GM21529 (cell line): ENCODE data around the gene MAMSTR.
A peak's percentile ranks its signal among the peaks of the same experiment; 100 is the strongest.
"Not testable (repeated sequence)": the region's sequence is repeated elsewhere in the genome, so short reads cannot be mapped to it uniquely, and the experiment has no call there.

Experiments used
- ATAC-seq: cut with Tn5 transposase; IDR thresholded peaks from one replicate; pipeline ENCODE4 v1.9.1; 2021; ENCODE audit not compliant: unreplicated experiment

MAMSTR gene

DNA sequence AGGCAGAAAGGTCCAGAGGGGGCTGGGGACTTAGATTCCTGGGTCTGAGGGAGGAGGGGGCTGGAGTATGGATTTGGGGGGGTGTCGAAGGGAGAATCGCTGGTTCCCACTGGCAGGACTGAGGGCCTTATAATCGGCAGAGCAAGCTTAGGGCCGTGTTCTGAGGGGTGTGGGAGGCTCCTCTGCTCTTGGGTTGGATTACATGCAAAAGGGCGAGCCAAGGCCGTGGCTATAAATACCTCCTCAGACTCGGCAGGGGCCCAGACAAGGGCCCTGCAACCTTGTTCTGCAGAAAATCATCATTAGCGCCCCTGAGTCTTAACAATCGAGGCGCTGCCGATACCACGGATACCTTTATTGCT, 707 bp upstream of the MAMSTR start:
- no peak for ATAC-seq

- ATAC-seq, result no peak
Measured at GRCh38 chr19:48718711-48719231, 754 bp downstream of the MAMSTR start.

- not testable (repeated sequence) for ATAC-seq
Measured at GRCh38 chr19:48718106-48718505, 1.4 kb downstream of the MAMSTR start.

GRCh38 chr19:48716562-48717291, 2.8 kb downstream of the MAMSTR start:
- ATAC-seq, result no peak

GRCh38 chr19:48715681-48716171, 3.8 kb downstream of the MAMSTR start:
- no peak for ATAC-seq

DNA sequence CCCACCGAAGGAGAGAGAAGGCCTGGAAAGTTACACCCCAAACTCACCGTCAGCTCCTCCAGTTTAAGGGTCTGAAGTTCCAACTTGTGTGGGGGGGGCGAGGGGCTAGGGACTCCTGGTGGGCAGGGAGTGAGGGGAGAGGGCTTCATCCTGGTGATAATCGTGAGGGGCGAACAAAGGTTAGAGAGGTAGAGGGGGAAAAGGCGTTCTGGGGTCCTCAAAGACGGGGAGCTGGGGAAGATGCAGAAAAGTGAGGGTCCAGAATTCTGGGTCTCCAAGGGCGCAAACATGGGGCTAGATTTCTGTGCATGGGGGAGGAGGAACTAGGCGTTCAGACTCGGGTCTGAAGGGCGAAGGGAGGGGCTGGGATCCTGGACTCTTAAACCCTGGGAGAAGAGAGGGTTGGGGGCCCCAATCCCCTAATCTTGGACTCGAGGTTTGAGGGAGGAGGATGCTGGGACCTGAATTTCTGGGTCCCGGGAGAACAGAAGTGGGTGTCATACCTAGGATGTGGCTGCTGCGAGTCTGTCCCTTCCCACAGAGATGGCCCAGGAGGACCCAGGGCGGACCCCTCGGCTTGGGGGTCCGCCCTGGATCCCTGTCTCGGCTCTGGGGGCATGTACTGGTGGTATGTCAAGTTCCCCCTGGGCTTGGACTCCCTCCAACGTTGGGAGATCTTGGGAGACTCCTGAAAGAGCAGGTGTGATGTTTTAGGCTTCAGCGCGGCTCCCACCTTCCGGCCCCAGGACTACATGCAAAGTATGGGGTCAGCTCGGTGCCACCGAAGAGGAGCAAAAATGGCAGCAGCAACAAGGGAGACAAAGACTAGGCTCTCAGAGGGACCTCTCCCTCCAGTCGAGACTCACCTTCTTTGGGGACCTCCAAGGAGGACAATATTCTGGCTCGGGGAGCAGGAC, 4.5 kb downstream of the MAMSTR start:
- no peak for ATAC-seq

DNA sequence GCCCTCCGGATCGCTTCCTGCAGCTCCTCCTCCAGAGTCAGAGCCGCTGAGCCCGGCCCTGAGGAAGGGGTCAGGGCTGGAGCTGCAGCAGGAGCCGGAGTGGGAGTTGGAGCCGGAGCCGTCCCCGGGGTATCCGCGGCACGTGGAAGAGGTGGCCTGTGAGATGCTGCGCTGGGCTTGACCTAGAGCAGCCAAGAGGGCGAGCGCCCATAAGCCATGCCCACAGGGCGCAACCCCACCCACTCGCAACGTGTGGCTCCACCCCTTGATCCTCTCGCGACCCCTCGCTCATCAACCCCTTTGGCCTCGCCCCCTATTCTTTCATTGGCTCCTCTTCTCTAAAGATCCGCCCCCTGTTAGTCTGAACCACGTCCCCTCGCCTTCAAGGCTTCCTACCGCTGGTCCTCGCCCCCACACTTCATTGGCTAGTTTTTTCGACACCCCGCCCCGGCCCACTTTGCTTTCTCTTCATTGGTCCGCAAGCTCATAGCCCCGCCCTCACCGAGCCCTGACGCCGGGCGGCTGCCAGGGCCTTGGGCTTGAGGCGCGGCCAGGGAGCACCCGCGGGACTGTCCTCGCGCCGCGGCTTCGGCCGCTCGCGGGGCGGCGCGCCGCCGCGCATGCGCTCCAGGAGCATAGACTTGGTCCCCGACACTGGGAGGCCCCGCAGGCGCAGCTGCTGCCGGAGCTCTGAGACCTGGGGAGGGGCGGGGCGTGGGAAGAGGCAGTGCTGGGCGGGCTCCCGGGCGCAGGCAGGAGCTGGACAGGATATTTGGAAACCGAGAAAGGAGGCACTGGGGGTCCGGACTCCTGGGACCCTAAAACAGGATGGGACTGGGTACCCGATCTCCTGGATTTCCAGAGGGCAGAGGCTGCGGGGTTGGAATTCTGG, 5.4 kb downstream of the MAMSTR start:
- ATAC-seq, result peak; percentile 85

DNA sequence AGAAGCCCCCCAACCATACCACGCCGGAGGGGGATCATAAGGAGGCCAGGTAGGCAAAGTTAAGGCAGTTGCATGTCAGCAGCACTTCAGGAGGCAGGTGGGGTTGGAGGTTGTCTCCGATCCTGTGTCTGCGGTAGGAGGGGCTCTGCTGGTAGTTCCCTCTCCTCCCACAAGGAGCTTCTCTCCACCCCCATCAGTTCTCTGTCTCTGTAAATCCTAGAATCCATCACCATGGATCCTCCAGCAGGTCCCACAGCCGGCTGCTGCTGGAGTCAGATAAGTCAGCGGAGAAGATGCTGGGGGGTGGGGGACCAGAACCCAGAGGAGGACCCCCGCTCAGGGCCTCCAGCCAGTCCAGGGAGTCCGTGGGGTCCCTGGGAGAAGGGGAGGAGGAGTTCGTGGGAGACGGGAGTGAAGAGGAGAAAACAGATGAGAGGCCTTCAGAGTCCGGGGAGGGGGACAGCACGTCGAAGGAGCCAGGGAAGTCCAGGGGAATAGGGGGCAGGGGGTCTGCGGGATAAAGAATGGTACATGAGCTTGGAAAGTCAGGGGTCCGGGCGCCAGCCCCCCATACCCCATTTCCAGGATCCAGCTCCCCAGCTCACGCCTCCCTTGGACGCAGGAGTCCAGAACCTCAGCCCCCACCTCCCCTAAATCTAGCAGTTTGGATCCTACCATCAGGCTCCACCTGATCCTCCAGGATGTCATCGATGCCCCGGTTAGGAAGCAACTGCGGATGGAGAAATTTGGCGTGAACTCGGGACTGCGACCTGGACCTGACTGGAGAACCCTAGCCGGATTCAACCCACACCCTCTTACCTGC, 6.3 kb downstream of the MAMSTR start:
- ATAC-seq, result no peak

GRCh38 chr19:48711106-48711662, 8.3 kb downstream of the MAMSTR start:
- no peak for ATAC-seq

DNA sequence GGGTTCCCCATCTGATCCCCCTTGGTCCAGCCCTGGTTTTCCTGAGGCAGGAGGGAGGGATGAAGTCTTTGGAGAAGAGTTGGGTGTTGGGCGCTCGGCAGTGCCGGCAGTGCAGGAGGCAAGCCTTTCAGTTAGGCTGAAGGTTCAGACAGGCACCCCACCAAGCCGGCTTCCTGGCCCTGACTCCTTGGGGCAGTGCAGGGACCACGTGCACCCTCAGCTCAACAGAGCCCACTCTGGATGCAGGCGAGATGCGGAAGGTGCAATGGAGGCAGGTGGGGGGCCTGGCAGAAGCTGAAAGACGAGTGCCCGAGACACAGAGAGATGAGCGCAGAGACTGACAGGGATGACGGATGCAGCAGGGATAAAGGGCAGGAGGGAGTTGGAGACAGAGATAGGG, 11.1 kb downstream of the MAMSTR start:
- no peak for ATAC-seq

DNA sequence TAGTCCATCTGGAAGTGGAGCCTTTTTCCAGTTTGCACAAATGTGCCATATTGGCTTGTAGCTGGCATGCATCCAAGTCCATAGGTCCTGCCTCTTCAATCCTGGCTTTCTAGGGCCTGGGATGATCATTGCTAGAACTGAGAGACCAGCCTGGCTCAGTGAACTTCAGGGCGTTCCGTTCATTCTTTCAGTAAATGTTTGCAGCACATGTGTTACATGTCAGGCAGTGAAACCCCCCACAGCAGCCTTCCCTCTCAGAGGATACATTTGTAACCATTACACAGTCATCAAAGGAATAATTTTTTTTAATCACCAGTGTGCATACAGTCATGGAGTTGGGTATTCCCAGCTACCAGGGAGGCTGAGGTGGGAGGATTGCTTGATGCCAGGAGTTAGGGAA, 14.1 kb downstream of the MAMSTR start:
- ATAC-seq, result no peak

GRCh38 chr19:48703316-48703715, 16.2 kb downstream of the MAMSTR start:
- ATAC-seq, result no peak

DNA sequence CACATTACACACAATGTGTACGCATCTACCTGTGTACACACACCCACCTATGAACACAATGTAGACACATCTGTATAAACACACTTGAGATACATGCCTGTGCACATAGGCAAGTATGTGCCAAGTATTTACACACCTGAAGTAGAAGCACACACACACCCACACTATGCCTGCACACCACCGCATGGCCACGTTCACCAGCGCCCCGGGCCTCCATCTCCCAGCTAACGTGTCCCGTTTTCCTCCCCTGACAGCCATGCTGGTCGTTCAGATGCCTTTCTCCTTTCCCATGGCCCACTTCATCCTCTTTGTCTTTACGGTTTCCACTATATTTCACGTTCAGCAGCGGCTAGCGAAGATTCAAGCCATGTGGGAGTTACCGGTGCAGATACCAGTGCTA, 16.8 kb downstream of the MAMSTR start:
- no peak for ATAC-seq

DNA sequence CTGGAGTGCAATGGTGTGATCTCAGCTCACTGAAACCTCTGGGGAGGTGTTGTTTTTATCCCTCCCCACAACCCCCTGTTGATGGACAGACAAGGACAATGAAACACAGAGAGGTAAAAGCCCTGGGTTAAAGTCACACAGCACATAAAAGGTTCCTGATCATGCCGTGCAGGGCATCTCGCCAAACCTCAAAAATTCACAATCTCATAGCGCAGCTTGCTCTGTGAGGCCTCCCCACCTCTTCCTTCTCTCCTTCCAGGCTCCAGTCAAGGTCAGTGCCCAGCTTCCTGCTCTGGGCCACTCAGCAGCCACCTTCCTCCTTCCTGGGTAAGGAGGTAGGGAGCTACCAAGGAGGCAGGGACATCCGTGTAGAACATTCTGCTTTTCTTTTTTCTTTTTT, 21.5 kb downstream of the MAMSTR start:
- ATAC-seq, result no peak

- no peak for ATAC-seq
Measured at GRCh38 chr19:48696353-48697010, 23.0 kb downstream of the MAMSTR start.

DNA sequence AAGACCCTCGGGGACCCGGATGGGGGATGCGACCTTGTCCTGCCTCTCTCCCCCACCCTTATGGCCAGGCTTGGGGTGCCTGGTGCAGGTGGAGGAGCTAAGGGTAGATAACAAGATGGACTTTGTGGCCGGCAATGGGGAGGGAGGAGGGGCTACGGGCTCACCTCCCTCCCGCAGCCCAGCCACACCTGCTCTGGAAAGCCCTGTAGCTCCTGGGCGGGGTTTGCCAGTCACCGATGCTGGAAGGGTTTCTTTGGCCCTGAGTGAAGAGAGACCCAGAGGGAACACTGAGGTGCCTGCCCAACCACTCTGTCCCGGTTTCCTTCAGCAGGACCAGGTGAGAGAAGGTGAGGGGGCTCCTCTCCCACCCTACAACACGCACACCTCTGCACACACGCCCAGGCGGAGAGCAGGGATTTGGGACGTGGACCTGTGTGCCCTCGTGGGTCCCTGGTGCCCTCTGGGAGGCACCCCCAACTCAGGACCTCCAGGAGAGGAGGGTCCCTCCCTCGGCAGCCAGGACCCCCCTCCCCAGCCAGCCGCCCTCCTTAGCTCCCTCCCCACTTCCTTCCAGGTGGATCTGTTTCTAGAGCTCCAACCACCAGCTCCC, 23.7 kb downstream of the MAMSTR start, which contains the start of gene FUT2:
TSS of gene FUT2 (plus strand) at position 229 of the 610 bp plus-strand sequence. CDS start 6,986 bp downstream, outside the sequence.
- no peak for ATAC-seq

- ATAC-seq, result not testable (repeated sequence)
Measured at GRCh38 chr19:48693629-48694028, 25.9 kb downstream of the MAMSTR start.

GRCh38 chr19:48689449-48689848, 30.1 kb downstream of the MAMSTR start:
- ATAC-seq, result no peak

GRCh38 chr19:48687776-48688175, 31.7 kb downstream of the MAMSTR start:
- ATAC-seq, result no peak
